MM.1S (cell line): ENCODE data around the gene SRGAP3.

Source experiments
- CTCF ChIP-seq: fragments of 300-600 bp; sonication (generic); IDR thresholded peaks from 2 replicates; pipeline ENCODE4 v1.5.1; 2016; ENCODE audit warnings: antibody characterized with exemption, low read length, mixed read lengths
- EZH2 ChIP-seq: fragments of 300-600 bp; sonication (generic); optimal IDR thresholded peaks from 2 replicates; pipeline ENCODE3; 2017; ENCODE audit warnings: low read depth, mild to moderate bottlenecking, antibody characterized with exemption, low read length, mixed read lengths
- EZH2phosphoT487 ChIP-seq: fragments of 300-600 bp; sonication (generic); IDR thresholded peaks from 2 replicates; pipeline ENCODE4 v1.6.1; 2018; ENCODE audit warnings: antibody characterized with exemption, low read length

- TF ChIP-seq CTCF: no peak
- no peak for TF ChIP-seq EZH2phosphoT487
- no peak for TF ChIP-seq EZH2
Observed at GRCh38 chr3:9163289-9163688, 86.2 kb downstream of the SRGAP3 start.
